ENCODE measurements around the gene OSBPL9. TPM values are rescaled to one million over a fixed set of nuclear protein-coding genes. Genes with fewer than 3 reads are reported as not detected.

The OSBPL9 gene
- total RNA-seq, 1 experiment from 2014 or later = 128 TPM

DNA sequence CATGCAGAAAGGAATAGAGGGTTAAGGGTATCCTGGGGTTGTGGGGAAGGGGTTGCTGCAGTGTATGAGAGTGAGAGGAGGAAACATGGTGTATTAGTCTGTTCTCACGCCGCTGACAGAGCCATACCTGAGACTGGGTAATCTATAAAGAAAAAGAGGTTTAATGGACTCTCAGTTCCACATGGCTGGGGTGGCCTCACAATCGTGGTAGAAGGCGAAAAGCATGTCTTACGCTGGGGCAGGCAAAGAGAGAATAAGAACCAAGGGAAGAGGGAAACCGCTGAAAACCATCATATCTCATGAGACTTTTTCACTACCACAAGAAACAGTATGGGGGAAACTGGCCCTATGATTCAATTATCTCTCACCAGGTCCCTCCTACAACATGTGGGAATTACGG, 17.7 kb downstream of the OSBPL9 start:
- Histone ChIP-seq H3K4me2 (ENCODE audit: low read depth, low read length, poor library complexity, severe bottlenecking) (no peak overlapping the region), H2AFZ (ENCODE audit: low read length) (no peak overlapping the region), H3K27ac (ENCODE audit: low read length) (no peak overlapping the region), H3K9me3 (ENCODE audit: low read length) (no peaks in the 10 kb centered on the region), H3K4me1 (ENCODE audit: low read length) (no peaks in the 10 kb centered on the region), H3K4me3 (ENCODE audit: low read length) (no peak overlapping the region), H3K36me3 (ENCODE audit: insufficient read depth, low read length) (no peaks in the 10 kb centered on the region), H3K27me3 (ENCODE audit: low read length) (no peaks in the 10 kb centered on the region), H3K79me2 (ENCODE audit: low read length) (no peaks in the 10 kb centered on the region), H3K9me2 (replicated peaks; ENCODE audit: insufficient read depth, low read length) (no peaks in the 10 kb centered on the region), H4K20me1 (ENCODE audit: insufficient read depth, low read depth, low read length) (peaks cover 14% of the 10 kb centered on the region; the same call in 1 of the 2 replicates), H3K9ac (ENCODE audit: low read length) (no peak overlapping the region)
- DNase-seq = no peak

DNA sequence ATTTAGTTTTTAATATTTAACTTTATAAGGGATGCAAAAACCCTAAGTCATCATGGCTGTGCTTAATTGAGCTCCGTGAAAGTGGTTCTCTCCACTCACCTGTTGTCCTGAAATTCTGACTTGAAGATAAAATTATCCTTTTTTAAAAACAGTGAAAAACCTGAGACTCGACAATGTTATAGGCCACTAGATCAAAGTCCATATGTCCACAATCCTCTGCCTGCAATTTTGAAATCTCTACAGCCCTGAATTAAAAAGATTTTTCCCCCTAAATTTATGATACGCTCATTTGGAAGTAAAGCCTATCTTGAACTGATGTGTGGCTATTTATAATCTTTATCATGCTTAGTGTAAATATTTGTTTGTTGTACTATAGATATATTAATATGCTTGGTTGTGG, 18.7 kb downstream of the OSBPL9 start:
- Histone ChIP-seq H3K9me3 (ENCODE audit: low read length) (no peaks in the 10 kb centered on the region), H3K4me2 (ENCODE audit: low read depth, low read length, poor library complexity, severe bottlenecking) (no peak overlapping the region), H3K79me2 (ENCODE audit: low read length) (no peaks in the 10 kb centered on the region), H2AFZ (ENCODE audit: low read length) (no peak overlapping the region), H3K4me1 (ENCODE audit: low read length) (no peaks in the 10 kb centered on the region), H3K27ac (ENCODE audit: low read length) (no peak overlapping the region), H3K9ac (ENCODE audit: low read length) (no peak overlapping the region), H4K20me1 (ENCODE audit: insufficient read depth, low read depth, low read length) (peaks cover 15% of the 10 kb centered on the region; the same call in 1 of the 2 replicates), H3K27me3 (ENCODE audit: low read length) (no peaks in the 10 kb centered on the region), H3K4me3 (ENCODE audit: low read length) (no peak overlapping the region), H3K36me3 (ENCODE audit: insufficient read depth, low read length) (no peaks in the 10 kb centered on the region), H3K9me2 (replicated peaks; ENCODE audit: insufficient read depth, low read length) (no peaks in the 10 kb centered on the region)
- no peak for DNase-seq

GRCh38 chr1:51636191-51636590, 19.3 kb downstream of the OSBPL9 start:
- no peak for DNase-seq
- no peaks in the 10 kb centered on the region for H3K9me3 ChIP-seq (ENCODE audit: low read length)
- H3K9ac ChIP-seq (ENCODE audit: low read length) = no peak overlapping the region
- H2AFZ ChIP-seq (ENCODE audit: low read length) = no peak overlapping the region
- no peak overlapping the region for H3K27ac ChIP-seq (ENCODE audit: low read length)
- no peaks in the 10 kb centered on the region for H3K4me1 ChIP-seq (ENCODE audit: low read length)
- no peak overlapping the region for H3K4me3 ChIP-seq (ENCODE audit: low read length)
- no peaks in the 10 kb centered on the region for H3K79me2 ChIP-seq (ENCODE audit: low read length)
- H4K20me1 ChIP-seq (ENCODE audit: insufficient read depth, low read depth, low read length) = peaks cover 20% of the 10 kb centered on the region; the same call in 1 of the 2 replicates
- no peaks in the 10 kb centered on the region for H3K36me3 ChIP-seq (ENCODE audit: insufficient read depth, low read length)
- H3K27me3 ChIP-seq (ENCODE audit: low read length) = no peaks in the 10 kb centered on the region
- no peaks in the 10 kb centered on the region for H3K9me2 ChIP-seq (replicated peaks; ENCODE audit: insufficient read depth, low read length)
- no peak overlapping the region for H3K4me2 ChIP-seq (ENCODE audit: low read depth, low read length, poor library complexity, severe bottlenecking)

- H3K9me2 ChIP-seq (replicated peaks; ENCODE audit: insufficient read depth, low read length) = no peaks in the 10 kb centered on the region
These were observed 20.1 kb downstream of the OSBPL9 start for GRCh38 chr1:51636764-51637522.

GRCh38 chr1:51638350-51638749, 21.5 kb downstream of the OSBPL9 start:
- H3K79me2 ChIP-seq (ENCODE audit: low read length) = no peaks in the 10 kb centered on the region
- no peaks in the 10 kb centered on the region for H3K27me3 ChIP-seq (ENCODE audit: low read length)
- H4K20me1 ChIP-seq (ENCODE audit: insufficient read depth, low read depth, low read length) = peaks cover 22% of the 10 kb centered on the region; the same call in 1 of the 2 replicates
- H3K27ac ChIP-seq (ENCODE audit: low read length) = no peak overlapping the region
- no peak overlapping the region for H3K9ac ChIP-seq (ENCODE audit: low read length)
- H3K4me2 ChIP-seq (ENCODE audit: low read depth, low read length, poor library complexity, severe bottlenecking) = no peak overlapping the region
- no peaks in the 10 kb centered on the region for H3K9me3 ChIP-seq (ENCODE audit: low read length)
- no peaks in the 10 kb centered on the region for H3K4me1 ChIP-seq (ENCODE audit: low read length)
- H3K9me2 ChIP-seq (replicated peaks; ENCODE audit: insufficient read depth, low read length) = no peaks in the 10 kb centered on the region
- no peak overlapping the region for H3K4me3 ChIP-seq (ENCODE audit: low read length)
- DNase-seq = no peak
- no peak overlapping the region for H2AFZ ChIP-seq (ENCODE audit: low read length)
- H3K36me3 ChIP-seq (ENCODE audit: insufficient read depth, low read length) = no peaks in the 10 kb centered on the region

More at GRCh38 chr1:51636764-51637522, 20.1 kb downstream of the OSBPL9 start:
- Histone ChIP-seq H3K27me3 (ENCODE audit: low read length) (no peaks in the 10 kb centered on the region), H3K79me2 (ENCODE audit: low read length) (no peaks in the 10 kb centered on the region), H3K4me2 (ENCODE audit: low read depth, low read length, poor library complexity, severe bottlenecking) (no peak overlapping the region), H4K20me1 (ENCODE audit: insufficient read depth, low read depth, low read length) (peaks cover 26% of the 10 kb centered on the region; the same call in 1 of the 2 replicates), H3K9ac (ENCODE audit: low read length) (no peak overlapping the region), H3K9me3 (ENCODE audit: low read length) (no peaks in the 10 kb centered on the region), H3K27ac (ENCODE audit: low read length) (no peak overlapping the region), H2AFZ (ENCODE audit: low read length) (no peak overlapping the region), H3K4me3 (ENCODE audit: low read length) (no peak overlapping the region), H3K36me3 (ENCODE audit: insufficient read depth, low read length) (no peaks in the 10 kb centered on the region), H3K4me1 (ENCODE audit: low read length) (no peaks in the 10 kb centered on the region)
- DNase-seq = no peak

GRCh38 chr1:51639694-51640093, 22.8 kb downstream of the OSBPL9 start:
- no peaks in the 10 kb centered on the region for H3K4me1 ChIP-seq (ENCODE audit: low read length)
- H3K27ac ChIP-seq (ENCODE audit: low read length) = no peak overlapping the region
- H3K4me2 ChIP-seq (ENCODE audit: low read depth, low read length, poor library complexity, severe bottlenecking) = no peak overlapping the region
- no peaks in the 10 kb centered on the region for H3K79me2 ChIP-seq (ENCODE audit: low read length)
- no peaks in the 10 kb centered on the region for H3K9me2 ChIP-seq (replicated peaks; ENCODE audit: insufficient read depth, low read length)
- DNase-seq = no peak
- peaks cover 22% of the 10 kb centered on the region; the same call in 1 of the 2 replicates for H4K20me1 ChIP-seq (ENCODE audit: insufficient read depth, low read depth, low read length)
- H2AFZ ChIP-seq (ENCODE audit: low read length) = no peak overlapping the region
- H3K4me3 ChIP-seq (ENCODE audit: low read length) = no peak overlapping the region
- no peak overlapping the region for H3K9ac ChIP-seq (ENCODE audit: low read length)
- no peaks in the 10 kb centered on the region for H3K9me3 ChIP-seq (ENCODE audit: low read length)
- H3K36me3 ChIP-seq (ENCODE audit: insufficient read depth, low read length) = no peaks in the 10 kb centered on the region
- no peaks in the 10 kb centered on the region for H3K27me3 ChIP-seq (ENCODE audit: low read length)

- no peak overlapping the region for H3K9ac ChIP-seq (ENCODE audit: low read length)
These were observed 24.2 kb downstream of the OSBPL9 start for GRCh38 chr1:51641096-51641495.

DNA sequence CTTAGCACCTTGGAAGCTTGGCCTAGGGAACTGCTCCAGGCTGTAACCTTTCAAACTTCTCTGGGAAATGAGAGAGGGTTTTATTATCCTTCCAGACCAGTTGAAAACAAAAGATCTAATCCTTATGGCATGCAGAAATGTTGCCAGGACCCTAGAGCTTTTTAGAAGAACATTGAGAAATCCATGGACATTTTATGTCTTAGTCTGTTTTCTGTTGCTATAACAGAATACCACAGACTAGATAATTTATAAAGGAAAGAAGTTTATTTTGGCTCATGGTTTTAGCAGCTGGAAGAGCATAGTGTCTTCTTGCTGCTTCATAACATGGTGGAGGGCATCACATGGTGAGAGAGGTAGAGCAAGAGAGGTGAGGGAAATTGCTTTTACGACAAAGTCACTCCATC, 25.8 kb downstream of the OSBPL9 start:
- peaks cover 29% of the 10 kb centered on the region; the same call in 1 of the 2 replicates for H4K20me1 ChIP-seq (ENCODE audit: insufficient read depth, low read depth, low read length)
- no peak overlapping the region for H3K27ac ChIP-seq (ENCODE audit: low read length)
- no peaks in the 10 kb centered on the region for H3K9me3 ChIP-seq (ENCODE audit: low read length)
- no peaks in the 10 kb centered on the region for H3K27me3 ChIP-seq (ENCODE audit: low read length)
- no peak overlapping the region for H3K4me2 ChIP-seq (ENCODE audit: low read depth, low read length, poor library complexity, severe bottlenecking)
- H2AFZ ChIP-seq (ENCODE audit: low read length) = no peak overlapping the region
- no peaks in the 10 kb centered on the region for H3K4me1 ChIP-seq (ENCODE audit: low read length)
- H3K4me3 ChIP-seq (ENCODE audit: low read length) = no peak overlapping the region
- no peaks in the 10 kb centered on the region for H3K36me3 ChIP-seq (ENCODE audit: insufficient read depth, low read length)
- no peaks in the 10 kb centered on the region for H3K9me2 ChIP-seq (replicated peaks; ENCODE audit: insufficient read depth, low read length)
- H3K9ac ChIP-seq (ENCODE audit: low read length) = no peak overlapping the region
- no peaks in the 10 kb centered on the region for H3K79me2 ChIP-seq (ENCODE audit: low read length)
- no peak for DNase-seq

More at GRCh38 chr1:51641096-51641495, 24.2 kb downstream of the OSBPL9 start:
- H3K27ac ChIP-seq (ENCODE audit: low read length) = no peak overlapping the region
- DNase-seq = no peak
- H3K79me2 ChIP-seq (ENCODE audit: low read length) = no peaks in the 10 kb centered on the region
- H3K4me3 ChIP-seq (ENCODE audit: low read length) = no peak overlapping the region
- H3K9me2 ChIP-seq (replicated peaks; ENCODE audit: insufficient read depth, low read length) = no peaks in the 10 kb centered on the region
- no peak overlapping the region for H2AFZ ChIP-seq (ENCODE audit: low read length)
- H3K9me3 ChIP-seq (ENCODE audit: low read length) = no peaks in the 10 kb centered on the region
- no peaks in the 10 kb centered on the region for H3K27me3 ChIP-seq (ENCODE audit: low read length)
- H3K36me3 ChIP-seq (ENCODE audit: insufficient read depth, low read length) = no peaks in the 10 kb centered on the region
- no peaks in the 10 kb centered on the region for H3K4me1 ChIP-seq (ENCODE audit: low read length)
- no peak overlapping the region for H3K4me2 ChIP-seq (ENCODE audit: low read depth, low read length, poor library complexity, severe bottlenecking)
- H4K20me1 ChIP-seq (ENCODE audit: insufficient read depth, low read depth, low read length) = peaks cover 22% of the 10 kb centered on the region; the same call in 1 of the 2 replicates
